Posterior vena cava (tissue), 2 donors: ENCODE results near the gene SOBP. TPM values are rescaled to one million over a fixed set of nuclear protein-coding genes. Genes with fewer than 3 reads are reported as not detected.
"Not testable (repeated sequence)": the region's sequence is repeated elsewhere in the genome, so short reads cannot be mapped to it uniquely, and the experiment has no call there.

Source experiments
- DNase-seq: peaks from one replicate; pipeline ENCODE4 v3.0.0-alpha.2; 2020; ENCODE audit warnings: low spot score
- intact Hi-C, 2 donors: fragments of 100-400 bp; cut with DNase I; formaldehyde crosslinking; loops; one replicate each; pipeline versions ENCODE4 v1.14.1 to v1.14.2; 2022 to 2023
- total RNA-seq, 2 donors: library from RNA; stranded (reverse); fragmentation: NEBNext Ultra II Directional; extraction: Animal tissue kit (Norgen Biotek cat#: 25700); gene quantifications; one replicate each; pipeline ENCODE4 v1.2.1, GENCODE V29; 2021
- donor health status: DM: yes; HTN: yes; CAD: no.
- donor health status: DM: yes; HTN: yes; CAD: no.

The SOBP gene
- total RNA-seq, 2 donors from 2014 or later: 18.7 to 20.0 TPM

DNA sequence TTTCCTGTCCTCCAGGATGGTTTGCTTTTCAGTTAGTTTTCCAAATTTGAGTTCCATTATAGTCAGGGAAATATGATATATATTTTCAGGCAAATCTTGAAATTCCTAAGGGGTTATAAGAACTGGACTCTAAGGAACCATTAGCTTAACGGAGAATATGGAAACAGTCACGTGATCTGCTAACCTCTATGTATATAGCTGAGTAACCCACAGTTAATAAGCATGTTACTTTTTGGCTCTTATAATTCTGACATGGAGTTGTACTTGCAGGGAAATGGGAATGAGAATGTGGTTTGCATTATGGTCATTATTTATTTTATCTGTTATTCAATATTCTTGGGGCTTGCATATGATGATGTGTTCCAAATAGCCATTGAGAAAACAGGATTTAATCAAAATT, 23.3 kb downstream of the SOBP start:
- intact Hi-C loops: no loop called here
- no peak for DNase-seq

DNA sequence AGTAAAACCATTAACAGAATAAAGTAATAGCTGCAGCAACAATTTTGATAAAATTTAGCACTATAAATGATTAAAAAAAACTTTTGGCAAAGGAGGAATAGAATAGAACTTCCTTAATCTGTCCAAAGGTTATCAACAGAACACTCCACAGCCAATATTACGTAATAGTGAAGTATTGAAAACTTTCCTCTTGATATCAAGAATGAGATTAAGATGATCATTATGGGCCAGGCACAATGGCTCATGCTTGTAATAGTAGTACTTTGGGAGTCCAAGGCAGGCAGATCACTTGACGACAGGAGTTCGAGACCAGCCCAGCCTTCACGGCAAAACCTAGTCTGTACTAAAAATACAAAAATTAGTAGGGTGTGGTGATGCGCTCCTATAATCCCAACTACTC, 26.0 kb downstream of the SOBP start:
- DNase-seq: no peak
- intact Hi-C loops: no loop called here

DNA sequence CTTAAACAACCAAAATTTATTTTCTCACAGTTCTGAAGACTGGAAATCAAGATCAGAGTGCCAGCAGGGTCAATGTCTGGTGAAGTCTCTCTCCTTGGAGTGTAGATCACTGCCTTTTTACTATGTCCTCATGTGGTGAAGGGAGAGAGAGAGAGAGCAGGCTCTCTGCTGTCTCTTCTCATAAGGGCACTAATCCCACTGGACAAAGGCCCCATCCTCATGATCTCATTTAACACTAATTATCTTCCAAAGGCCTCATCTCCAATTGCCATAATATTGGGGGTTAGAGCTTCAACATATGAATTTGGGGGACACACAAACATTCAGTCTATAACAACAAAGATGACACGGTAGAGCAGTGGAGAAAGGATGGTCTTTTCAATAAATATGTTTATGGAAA, 27.4 kb downstream of the SOBP start:
- intact Hi-C loops: no loop called here
- DNase-seq: no peak

DNA sequence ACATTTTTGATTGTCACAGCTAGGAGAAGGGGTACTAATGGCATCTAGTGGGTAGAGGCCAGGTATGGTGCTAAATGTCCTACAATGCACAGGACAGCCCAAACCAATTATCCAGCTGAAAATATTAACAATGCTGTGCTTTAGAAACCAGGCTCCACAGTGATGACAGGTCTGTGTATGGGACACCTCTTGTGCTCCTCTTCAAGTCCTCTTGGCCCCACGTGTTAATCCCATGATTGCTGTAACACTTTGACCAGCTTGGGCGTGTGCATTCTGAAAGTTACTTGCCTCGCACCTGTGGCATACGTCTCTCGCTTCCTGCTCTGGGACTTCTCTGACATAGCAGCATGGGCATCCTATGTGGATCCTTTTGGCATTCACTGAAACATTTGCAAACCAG, 29.3 kb downstream of the SOBP start:
- DNase-seq, intact Hi-C loops: not testable (repeated sequence)

DNA sequence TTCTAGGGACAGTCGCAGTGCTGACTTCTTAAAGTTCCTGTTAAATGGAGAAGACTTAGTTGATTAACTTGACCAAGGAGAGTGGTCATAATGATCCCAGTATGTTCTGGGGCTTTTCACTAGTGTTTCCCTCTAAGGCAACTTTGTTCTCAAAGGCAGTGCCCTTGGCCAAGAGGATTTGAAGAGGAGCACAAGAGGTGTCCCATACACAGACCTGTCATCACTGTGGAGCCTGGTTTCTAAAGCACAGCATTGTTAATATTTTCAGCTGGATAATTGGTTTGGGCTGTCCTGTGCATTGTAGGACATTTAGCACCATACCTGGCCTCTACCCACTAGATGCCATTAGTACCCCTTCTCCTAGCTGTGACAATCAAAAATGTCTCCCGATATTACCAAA, 30.8 kb downstream of the SOBP start:
- DNase-seq, intact Hi-C loops: not testable (repeated sequence)

DNA sequence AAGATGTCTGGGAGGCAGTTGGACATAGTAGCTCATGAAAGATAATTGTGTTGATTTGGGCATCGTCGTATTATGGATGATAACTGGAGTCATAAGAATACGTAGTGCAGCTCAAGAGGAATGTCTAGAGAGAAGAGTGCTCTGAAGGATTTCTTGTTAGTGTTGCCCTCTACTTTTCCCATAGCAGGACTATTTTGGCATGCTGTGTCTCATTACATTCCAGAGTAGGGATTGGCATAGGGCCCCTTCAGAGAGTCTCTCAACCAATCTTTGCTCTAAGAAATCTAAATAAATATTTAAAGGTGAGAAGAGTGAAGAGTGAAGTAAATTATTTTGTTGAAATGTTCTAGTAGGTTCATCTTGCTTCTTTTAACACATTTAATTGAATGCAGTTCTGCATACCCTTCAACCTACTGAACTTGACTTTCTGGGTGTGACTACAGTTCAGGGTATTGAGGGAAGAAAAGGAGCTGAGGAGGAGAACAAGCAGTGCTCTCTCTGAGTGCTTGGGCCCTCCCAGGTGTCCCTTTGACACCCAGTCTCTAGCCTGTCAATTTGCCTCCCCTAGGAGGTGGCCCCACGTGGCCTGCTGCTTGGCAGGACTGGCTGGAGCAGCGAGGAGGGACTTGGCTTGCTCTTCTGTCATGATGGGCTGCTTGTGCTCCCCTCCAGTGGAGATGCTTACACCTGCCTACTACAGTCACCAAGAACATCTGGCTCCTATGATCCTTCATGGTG, 33.3 kb downstream of the SOBP start:
- intact Hi-C loops: no loop called here
- DNase-seq: no peak

DNA sequence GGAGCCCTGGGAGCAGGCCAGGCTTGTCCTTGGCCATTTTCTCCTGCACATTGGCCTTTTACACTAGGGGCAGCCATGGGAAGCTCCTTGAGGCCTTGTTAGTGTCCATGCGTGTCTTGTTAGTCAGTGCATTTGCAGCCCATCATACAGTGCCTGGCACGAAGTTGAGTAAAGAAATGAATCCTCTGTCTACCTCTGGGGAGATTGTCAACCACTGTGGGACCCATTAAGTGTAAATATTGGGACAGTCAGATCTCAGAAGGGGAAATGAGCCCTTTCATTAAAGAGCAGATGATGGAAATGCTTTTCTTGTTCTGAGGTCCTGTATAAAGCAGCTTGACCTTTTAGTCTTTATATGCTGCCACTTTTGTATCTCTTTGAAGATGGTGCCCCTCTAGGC, 33.9 kb downstream of the SOBP start:
- intact Hi-C loops: no loop called here
- DNase-seq: no peak

DNA sequence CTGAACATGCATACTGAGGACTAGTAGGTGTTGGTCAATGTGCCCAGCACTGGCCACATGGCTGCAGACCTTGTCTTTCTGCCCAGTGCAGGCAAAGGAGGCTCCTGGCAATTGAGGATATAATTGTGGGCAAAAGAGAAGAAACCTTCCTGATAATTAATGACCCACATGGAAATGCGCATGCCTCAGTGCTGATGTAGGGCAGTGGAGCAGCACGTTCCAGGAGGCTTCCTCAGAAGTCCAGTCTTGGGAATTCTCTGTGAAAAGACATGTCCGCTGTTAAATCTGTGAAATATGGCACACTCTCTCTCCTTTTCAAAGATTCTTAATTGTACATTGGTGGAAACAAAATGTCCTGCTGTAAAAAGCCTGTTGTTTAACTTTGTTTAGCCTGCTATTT, 34.7 kb downstream of the SOBP start:
- intact Hi-C loops: no loop called here
- no peak for DNase-seq

DNA sequence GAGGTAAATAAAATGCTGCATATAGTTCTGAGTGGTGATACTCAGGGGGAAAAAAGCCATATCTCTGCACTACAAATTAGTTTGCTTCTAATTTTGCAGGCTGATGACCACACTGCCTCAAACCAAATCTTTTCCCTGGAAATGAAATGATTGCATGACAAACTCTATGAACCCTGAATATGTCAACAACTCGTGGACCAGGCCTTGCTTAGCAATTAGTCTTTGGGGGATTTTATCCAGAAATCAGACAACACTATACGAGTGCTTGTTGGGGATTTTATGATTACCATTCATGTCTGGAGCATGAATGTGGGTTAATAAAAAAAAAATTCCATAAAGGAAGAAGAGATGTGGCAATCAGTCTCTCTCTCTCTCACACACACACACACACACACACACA, 42.0 kb downstream of the SOBP start:
- intact Hi-C loops: no loop called here
- DNase-seq: no peak

DNA sequence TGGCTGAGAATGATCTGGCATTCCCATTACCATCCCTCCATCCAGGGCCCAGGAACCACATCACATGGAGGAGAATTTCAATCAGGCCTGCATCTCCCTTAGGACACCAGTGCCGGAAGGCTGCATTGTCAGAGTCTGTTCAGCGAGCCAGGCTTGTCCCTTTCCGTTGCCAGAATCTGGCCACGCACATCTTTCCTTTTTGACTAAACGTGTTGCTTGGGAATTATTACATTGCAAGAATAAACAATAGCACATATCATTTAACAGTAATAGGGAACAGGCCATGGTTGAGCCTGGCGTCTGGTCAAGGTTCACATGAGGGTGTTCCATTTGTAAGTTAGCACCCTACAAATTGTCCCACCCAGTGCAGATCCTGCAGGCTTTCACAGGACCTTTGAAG, 42.8 kb downstream of the SOBP start:
- intact Hi-C loops: no loop called here
- peak; percentile 86 for DNase-seq

DNA sequence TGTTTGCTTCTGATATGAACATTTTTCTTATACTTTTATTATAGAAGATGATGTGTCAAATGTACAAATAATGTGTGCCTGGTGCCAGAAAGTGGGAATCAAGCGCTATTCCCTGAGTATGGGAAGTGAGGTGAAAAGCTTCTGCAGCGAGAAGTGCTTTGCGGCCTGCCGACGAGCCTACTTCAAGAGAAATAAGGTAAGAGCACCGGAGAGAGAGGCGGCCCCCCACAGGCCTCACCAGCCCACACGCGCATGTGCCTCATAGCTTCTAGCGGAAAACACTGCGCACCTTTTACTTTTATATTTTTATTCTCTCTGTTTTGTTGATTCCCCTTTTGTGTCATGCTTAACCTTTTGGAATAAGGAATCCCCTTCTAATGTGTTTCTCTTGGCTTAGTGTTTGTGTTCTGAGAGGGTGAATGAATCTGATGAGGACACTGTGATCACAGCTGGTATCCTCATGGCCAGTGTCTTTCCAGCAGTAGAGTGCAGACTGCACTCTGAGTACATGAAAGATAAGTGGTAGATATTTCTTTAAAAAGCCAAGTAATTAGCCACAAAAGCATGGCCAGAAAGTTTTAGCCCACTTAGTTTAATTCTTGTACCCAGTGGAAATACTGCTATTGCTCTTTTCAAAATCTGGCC, 43.6 kb downstream of the SOBP start:
- no peak for DNase-seq
- intact Hi-C loops: no loop called here

DNA sequence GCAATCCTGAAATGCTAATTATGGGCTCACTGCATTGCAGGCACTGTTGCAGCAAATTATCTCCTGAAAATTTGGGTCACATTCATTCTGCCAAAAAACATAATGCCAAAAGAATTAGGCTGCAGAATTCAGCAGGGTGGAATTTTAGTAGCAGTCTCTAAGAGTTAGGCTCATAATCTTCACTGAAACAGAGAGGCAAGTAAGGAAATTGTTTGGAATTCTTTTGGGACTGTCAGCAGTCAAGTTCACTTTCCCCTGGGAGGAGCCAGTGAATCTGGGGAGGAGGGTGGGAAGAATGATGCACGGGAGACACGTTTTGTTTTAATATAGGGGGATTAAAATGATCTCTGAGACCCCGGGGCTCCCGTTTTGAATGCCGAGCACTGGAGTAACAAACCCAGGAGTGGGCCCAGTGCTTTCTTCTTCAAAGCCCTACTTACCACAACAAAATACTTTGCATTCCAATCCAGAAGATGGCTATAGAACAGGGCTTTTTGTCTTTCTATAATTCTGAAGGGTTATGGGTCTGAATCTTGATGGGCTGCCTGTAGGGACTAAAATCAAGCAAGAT, 44.7 kb downstream of the SOBP start:
- DNase-seq: no peak
- intact Hi-C loops: no loop called here

DNA sequence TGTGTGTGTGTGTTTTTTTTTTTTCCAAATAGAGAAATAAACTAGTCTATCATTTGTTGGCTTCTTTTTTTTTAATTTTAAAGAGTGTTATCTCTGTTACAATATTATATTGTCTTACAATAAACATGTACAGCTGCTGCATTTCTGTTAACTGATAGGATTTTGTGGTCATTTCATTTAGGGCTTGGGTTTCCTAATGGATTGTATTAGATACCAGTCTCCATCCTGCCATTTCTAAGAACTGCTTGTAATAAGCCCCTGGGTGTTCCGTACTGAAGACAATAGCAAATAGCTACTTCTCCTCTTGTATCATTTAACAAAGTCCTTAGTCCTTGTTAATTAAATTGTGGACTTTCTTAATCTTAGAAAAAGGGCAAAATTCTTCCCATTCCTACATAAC, 45.7 kb downstream of the SOBP start:
- no peak for DNase-seq
- intact Hi-C loops: no loop called here

DNA sequence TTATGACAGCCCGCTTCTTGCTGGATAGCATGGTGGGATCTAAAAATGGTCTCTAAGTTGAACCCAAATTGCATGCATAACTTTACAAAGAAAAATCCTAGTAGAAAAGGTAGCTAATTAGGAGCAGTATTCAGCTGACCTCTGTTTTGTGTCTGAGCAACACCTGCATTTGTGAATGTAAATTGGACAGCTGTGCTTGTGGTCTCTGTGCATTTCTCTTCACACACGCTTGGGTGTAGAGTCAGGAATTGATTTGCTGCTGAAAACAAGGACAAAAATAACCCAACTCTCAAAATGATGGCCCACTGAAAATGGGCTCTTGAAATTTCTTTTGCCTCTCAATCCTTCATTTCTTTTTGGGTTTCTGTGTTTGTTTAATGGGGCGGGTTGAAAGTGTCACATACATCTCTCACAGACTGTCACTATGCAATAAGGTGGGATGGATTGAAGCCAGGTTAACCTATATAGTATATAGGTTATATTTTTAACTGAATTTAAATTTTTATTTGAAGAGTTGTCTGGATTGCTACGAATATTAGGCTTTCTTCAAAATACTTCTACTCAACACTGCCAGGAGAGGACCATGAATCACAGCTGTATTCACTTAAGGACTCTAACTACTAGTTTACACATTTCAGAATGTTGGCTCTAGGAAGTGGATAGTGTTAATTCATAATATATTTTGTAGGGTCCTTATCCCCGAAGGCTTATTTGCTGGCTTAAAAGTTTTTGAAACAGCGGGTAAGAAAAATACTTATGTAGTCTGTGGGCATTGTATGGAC, 46.5 kb downstream of the SOBP start:
- no peak for DNase-seq
- intact Hi-C loops: no loop called here

DNA sequence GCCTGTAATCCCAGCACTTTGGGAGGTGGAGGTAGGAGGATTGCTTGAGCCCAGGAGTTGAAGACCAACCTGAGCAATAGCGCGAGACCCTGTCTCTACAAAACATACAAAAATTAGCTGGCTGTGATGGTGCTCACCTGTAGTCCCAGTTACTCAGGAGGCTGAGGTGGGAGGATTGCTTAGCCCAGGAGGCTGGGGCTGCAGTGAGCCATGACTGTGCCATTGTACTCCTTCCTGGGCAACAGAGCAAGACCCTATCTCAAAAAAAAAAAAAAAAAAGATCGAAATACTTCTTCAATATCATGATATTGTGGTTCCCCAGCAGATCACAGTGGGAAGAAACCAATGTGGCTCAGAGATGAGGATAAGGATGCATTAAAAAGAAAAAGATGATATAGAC, 47.6 kb downstream of the SOBP start:
- no peak for DNase-seq
- intact Hi-C loops: no loop called here

DNA sequence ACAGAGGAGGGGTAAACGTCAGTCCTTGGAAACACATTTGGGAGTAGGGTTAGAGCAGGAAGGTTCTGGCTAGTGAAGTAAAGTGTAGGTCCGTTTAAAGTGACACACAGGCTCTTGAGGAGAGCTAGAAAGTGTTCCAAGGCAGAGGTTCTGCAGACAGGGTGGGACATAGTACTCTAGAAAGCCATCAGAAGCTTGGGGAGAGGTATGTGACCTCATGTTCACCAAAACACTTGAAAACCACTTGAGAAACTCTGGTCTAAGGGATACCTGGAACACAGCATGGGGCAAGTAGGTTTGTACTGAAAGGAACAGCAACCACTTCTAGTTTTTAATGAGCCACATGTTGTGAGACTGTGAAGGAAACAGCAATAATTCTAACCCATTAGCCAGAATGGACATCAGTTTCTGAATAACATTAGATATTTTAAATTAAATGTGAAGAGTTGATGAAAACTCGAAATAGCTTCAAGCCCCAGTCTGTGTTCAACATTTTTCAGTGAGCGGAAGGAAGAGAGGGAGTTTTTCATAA, 49.0 kb downstream of the SOBP start:
- DNase-seq: no peak
- intact Hi-C loops: no loop called here

DNA sequence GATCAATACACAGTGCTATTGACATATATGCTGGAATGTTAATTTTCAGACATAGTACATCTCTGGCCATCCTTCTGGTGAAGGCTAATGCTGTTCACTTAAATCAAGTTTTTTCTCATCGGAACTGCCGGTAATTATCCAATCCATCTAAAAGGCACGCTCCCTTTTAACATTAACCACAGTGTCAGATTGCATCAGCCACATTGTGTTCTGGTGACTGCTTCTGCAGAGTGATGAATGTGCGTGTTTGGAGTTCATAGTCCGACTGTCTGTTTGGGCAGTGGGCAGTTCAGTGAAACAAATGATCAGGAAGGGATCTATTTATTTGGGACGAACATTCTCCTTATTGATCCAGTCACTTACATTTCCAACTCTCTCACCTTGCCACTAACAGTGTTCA, 49.5 kb downstream of the SOBP start:
- DNase-seq: no peak
- intact Hi-C loops: no loop called here

DNA sequence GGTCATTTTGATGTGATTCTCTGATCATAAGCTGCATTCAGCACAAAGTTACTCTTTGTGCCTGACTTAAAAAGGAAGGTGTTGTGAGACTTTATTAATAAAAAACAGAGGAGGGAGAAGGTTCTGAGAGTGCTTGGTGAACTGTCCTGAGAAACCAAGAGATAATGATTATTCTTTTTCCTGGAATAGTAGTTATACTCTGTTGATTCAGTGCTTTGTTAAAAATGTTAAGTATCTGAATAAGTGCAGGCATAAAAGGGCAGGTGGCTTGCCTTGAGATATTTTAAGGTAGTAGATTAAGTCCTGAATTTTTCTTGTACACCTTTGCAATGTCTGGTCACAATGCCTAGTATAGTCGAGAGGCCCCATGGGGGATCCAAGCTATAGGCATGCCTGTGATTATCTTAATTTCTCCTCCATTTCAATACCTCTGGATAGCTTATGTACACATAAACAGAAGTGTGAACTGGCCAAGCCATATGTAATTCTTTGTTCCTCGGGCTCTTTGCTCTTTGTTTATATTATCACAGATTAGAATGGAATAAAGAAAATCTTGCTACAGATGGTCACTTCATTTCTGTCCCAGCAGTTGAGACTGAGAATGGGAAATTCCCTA, 50.0 kb downstream of the SOBP start:
- intact Hi-C loops: no loop called here
- no peak for DNase-seq

DNA sequence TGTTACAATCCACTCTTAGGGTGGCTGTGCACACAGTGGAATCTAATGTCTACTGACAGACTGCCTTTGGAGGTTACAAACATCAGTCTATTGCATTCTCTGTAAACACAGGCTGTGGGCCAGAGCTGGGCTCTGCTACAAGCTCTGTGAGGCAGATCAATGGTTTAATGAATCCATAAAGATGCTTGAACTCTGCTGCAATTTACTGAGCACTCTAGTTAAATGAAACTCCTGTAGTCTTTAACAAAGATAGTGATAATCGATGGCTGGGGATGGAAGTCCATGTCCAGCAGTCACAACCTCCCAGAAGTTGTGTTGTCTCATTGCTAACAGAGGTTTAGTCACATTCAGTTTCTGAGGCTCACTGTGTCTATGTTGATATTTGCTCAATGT, 50.5 kb downstream of the SOBP start:
- no peak for DNase-seq

DNA sequence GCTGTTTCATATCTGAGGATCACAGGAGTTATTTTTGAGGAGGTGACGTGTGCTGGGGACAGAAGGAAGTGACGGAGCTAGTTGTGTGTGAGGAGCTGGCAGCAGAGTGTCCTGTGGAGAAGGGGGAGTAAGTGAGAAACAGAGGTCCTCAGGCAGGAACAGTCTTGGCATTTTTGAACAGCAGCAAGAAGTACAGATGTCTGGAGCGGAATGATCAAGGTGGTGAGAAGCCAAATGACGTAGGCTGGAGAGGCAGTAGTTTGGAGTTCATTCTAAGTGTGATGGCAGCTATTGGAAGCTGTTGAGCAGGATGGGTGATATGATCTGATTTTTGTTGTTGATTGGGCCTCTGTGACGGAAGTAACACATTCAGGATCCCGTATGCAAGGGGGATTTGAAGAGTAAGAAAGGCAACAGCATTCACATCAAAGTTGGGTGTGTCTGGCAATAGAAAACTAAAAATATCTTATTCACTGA, 52.3 kb downstream of the SOBP start:
- no peak for DNase-seq
- intact Hi-C loops: no loop called here

More for the DNA sequence above, 50.5 kb downstream of the SOBP start:
- intact Hi-C loops: no loop called here
